Heart left ventricle (tissue), 13 donors: Measurements from ENCODE around the gene TLE4.

Experiments
- POLR2A ChIP-seq, 2 donors: fragments of 450-650 bp; IDR thresholded peaks; one replicate each; pipeline ENCODE4 v1.6.1; 2017; ENCODE audit warnings: antibody characterized with exemption in 2 of 2, mild to moderate bottlenecking in 2 of 2, moderate library complexity in 2 of 2
- TF ChIP-seq, protein P1 (sequence below), 12 donors: fragments of 200-600 bp; sonication (generic) in 4 of 12; IDR thresholded peaks; one replicate each; pipeline versions ENCODE4 v1.5.0 to v1.8.0; 2018 to 2022; ENCODE audit warnings: antibody characterized with exemption in 12 of 12, mild to moderate bottlenecking in 5 of 12
- donor health status: ischemic (EF 13 %, LVEDD 7.1; RV severe dilation, severe dysfunction).
- donor health status: DM: no; HTN: yes; CAD: no.
- donor health status: DM: no; HTN: no; CAD: no.
- donor health status: ischemic (EF 25% LVEDD 6.9; RV normal size, moderate dysfunction).
- donor health status: ischemic (EF 25% LVEDD 5.7; RV mildly dilated, moderate dysfunction).
- donor health status: ischemic (EF 35%, LVEDD 5.7; RV mildly dilated, moderate dysfunction).
- donor health status: nonischemic (EF 11% LVEDD 7.7; RV severe dilation, severe dysfunction).
- donor health status: DM: yes; HTN: yes; CAD: no.
- donor health status: PGD.
- donor health status: ischemic (EF 29% LVEDD 5.4; RV normal size, mild dysfunction).
- donor health status: nonischemic (EF 23%, LVEDD 6.1; RV moderate dilation, normal function).

DNA sequence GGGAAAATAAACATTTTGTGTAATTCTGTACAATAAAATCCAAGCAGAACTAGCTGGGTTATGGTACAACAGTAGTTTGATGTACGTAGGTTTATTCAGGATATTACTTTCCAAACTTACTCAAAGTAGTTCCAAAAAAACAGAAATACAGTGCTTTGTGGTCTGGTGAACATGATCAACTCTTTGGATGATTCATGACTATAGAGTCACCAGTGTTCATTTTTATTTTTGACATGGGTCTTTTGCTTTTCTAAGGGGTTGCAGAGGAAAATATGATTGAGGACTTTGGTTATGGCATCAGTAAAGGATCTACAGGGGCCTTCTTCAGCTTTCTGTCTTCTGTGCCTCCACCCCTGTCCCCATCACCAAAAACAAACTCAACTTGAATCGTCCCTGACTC lies 127.2 kb downstream of the TLE4 start:
- TF ChIP-seq, protein P1, sequence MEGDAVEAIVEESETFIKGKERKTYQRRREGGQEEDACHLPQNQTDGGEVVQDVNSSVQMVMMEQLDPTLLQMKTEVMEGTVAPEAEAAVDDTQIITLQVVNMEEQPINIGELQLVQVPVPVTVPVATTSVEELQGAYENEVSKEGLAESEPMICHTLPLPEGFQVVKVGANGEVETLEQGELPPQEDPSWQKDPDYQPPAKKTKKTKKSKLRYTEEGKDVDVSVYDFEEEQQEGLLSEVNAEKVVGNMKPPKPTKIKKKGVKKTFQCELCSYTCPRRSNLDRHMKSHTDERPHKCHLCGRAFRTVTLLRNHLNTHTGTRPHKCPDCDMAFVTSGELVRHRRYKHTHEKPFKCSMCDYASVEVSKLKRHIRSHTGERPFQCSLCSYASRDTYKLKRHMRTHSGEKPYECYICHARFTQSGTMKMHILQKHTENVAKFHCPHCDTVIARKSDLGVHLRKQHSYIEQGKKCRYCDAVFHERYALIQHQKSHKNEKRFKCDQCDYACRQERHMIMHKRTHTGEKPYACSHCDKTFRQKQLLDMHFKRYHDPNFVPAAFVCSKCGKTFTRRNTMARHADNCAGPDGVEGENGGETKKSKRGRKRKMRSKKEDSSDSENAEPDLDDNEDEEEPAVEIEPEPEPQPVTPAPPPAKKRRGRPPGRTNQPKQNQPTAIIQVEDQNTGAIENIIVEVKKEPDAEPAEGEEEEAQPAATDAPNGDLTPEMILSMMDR (IDR thresholded peaks at IDR 0.05), result no peak
- no peak for TF ChIP-seq POLR2A (IDR thresholded peaks at IDR 0.05)
